ENCODE results near the gene CCDC137.

- TF ChIP-seq CTCF (IDR thresholded peaks at IDR 0.05; ENCODE audit: low read length) (no peak), EZH2 (IDR thresholded peaks at IDR 0.05; ENCODE audit: borderline replicate concordance, low read length) (no peak)
Observed at GRCh38 chr17:81635431-81635830, 31.1 kb upstream of the CCDC137 start.
